Measurements from ENCODE around the gene NCEH1. TPM values are rescaled to one million over a fixed set of nuclear protein-coding genes. Genes with fewer than 3 reads are reported as not detected.
A peak's percentile ranks its signal among the peaks of the same experiment; 100 is the strongest.

NCEH1 gene
- polyA plus RNA-seq, 3 donors, result 8.6 to 23.9 (median 20.7) TPM

DNA sequence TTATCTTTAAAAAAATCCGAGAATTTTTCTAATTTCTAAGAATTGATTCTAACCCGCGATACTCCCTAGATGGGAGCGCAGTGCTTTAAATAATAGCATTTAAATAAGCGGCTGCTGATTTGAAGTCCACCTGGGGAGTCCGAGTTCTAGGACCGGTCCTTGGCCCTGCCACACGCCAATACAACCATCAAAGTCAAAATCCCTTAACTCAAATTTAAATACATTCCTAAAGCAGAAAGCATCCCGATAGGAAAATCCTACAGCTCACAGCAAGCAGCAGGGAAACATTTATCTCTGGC is 39.2 kb upstream of the NCEH1 start:
- peak overlapping the region; percentile 98 to 99 for H3K4me3 Mint-ChIP-seq
- H3K27ac Mint-ChIP-seq, result peak overlapping the region; percentile 73 to 95 (median 91)
- no peaks in the 10 kb centered on the region for H3K27me3 ChIP-seq (ENCODE audit: control insufficient read depth in 2 of 2, insufficient read depth in 2 of 2, low read length in 2 of 2)
- peaks cover 0 to 5% of the 10 kb centered on the region in 2 donors for H3K36me3 ChIP-seq (replicated peaks in 1 of 2; ENCODE audit: control insufficient read depth in 1 of 2, insufficient read depth in 2 of 2, low read length in 2 of 2)
- TF ChIP-seq, protein P1, sequence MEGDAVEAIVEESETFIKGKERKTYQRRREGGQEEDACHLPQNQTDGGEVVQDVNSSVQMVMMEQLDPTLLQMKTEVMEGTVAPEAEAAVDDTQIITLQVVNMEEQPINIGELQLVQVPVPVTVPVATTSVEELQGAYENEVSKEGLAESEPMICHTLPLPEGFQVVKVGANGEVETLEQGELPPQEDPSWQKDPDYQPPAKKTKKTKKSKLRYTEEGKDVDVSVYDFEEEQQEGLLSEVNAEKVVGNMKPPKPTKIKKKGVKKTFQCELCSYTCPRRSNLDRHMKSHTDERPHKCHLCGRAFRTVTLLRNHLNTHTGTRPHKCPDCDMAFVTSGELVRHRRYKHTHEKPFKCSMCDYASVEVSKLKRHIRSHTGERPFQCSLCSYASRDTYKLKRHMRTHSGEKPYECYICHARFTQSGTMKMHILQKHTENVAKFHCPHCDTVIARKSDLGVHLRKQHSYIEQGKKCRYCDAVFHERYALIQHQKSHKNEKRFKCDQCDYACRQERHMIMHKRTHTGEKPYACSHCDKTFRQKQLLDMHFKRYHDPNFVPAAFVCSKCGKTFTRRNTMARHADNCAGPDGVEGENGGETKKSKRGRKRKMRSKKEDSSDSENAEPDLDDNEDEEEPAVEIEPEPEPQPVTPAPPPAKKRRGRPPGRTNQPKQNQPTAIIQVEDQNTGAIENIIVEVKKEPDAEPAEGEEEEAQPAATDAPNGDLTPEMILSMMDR (IDR thresholded peaks at IDR 0.05), result no peak
- peaks cover 13 to 24% of the 10 kb centered on the region in 2 donors for H3K4me1 ChIP-seq (ENCODE audit: control insufficient read depth in 1 of 2, insufficient read depth in 2 of 2, low read length in 2 of 2)
- peaks cover 0 to 2% (median 0%) of the 10 kb centered on the region in 7 donors for H3K9me3 Mint-ChIP-seq
- DNase-seq, result no peak
- no peaks in the 10 kb centered on the region for H3K9me3 ChIP-seq (replicated peaks in 1 of 2; ENCODE audit: control insufficient read depth in 1 of 2, insufficient read depth in 1 of 2, low read length in 2 of 2)
- peaks cover 43% of the 10 kb centered on the region for H3K79me2 ChIP-seq (ENCODE audit: insufficient read depth, low read length)
- peaks cover 25% of the 10 kb centered on the region for H3K4me1 Mint-ChIP-seq
- H3K4me3 ChIP-seq (replicated peaks in 1 of 3; ENCODE audit: low read depth in 2 of 3, low read length in 3 of 3), result peak overlapping the region; percentile 61 to 99 (median 83)
- H3K4me2 ChIP-seq (replicated peaks; ENCODE audit: extremely low read depth, low read length, poor library complexity, severe bottlenecking), result peak overlapping the region; percentile 97
- H2AFZ ChIP-seq (ENCODE audit: insufficient read depth, low read depth, low read length, poor library complexity, severe bottlenecking), result peak overlapping the region; percentile 99
- intact Hi-C loops (cut with micrococcal nuclease), result loop anchor here in 1 of 2 donors (5.0 kb wide), 2 partner anchors 38 to 73 kb away; partner anchors contain the start of gene NCEH1
- peaks cover 2 to 6% of the 10 kb centered on the region in 2 donors for H3K36me3 Mint-ChIP-seq
- peaks cover 0 to 3% (median 2%) of the 10 kb centered on the region in 3 donors for H3K27me3 Mint-ChIP-seq (ENCODE audit: low read depth in 3 of 3)
- H3K9ac ChIP-seq (ENCODE audit: insufficient read depth, low read length, poor library complexity, severe bottlenecking), result peak overlapping the region; percentile 67
- WGBS (ENCODE audit: insufficient coverage), result no CpG with 5 or more reads among the region's 9 CpGs
- peak overlapping the region; percentile 37 to 85 for H3K27ac ChIP-seq (ENCODE audit: low read depth in 1 of 2, low read length in 2 of 2)
- H4K20me1 ChIP-seq (ENCODE audit: insufficient read depth, low read length), result no peaks in the 10 kb centered on the region

DNA sequence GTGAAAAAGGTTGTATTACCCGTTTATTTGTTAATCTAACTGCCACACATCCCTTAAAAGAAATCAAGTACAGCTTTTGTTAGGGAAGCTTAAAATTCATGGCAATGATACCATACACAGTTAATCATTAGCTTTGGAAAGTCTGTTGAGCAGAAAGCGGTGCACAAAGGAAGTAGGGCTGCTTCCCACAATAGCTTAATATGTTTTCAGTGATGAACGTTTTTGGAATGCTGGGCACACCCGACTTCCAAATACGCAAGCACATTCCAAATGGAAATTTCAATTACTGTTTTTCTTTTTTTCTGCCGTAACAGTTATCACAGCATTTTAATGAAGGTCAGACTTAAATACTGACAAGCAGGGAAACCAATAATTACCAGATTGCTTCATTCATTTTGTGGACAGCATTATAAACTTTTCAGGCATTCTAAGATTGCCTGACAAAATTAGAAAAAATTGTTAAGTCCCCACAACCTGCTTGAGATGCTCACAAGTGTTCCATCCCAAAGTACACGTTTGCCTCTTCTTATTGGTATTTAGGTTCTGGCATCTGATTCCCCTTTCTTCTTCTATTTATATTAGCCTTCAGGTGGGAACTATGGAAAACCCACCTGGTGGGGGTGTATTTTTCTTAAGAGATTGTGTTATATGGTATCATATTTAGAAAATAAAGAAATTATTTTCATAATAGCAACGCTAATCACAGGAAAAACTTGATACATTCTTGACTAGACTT is 38.5 kb upstream of the NCEH1 start:
- Mint-ChIP-seq H3K27me3 (ENCODE audit: low read depth in 3 of 3) (peaks cover 0 to 5% (median 2%) of the 10 kb centered on the region in 3 donors), H3K4me1 (peaks cover 25% of the 10 kb centered on the region), H3K4me3 (peak overlapping the region in 1 of 2 donors; percentile 99), H3K9me3 (peaks cover 0 to 2% (median 0%) of the 10 kb centered on the region in 7 donors), H3K27ac (peak overlapping the region in 2 of 7 donors; percentile 92 to 95), H3K36me3 (peaks cover 0 to 6% of the 10 kb centered on the region in 2 donors)
- DNase-seq, result no peak
- TF ChIP-seq, protein P1 (IDR thresholded peaks at IDR 0.05), result no peak
- intact Hi-C loops (cut with micrococcal nuclease), result no loop called here
- 81% methylated on average over 4 of the region's 8 CpGs for WGBS (ENCODE audit: insufficient coverage)
- Histone ChIP-seq H3K27ac (ENCODE audit: low read depth in 1 of 2, low read length in 2 of 2) (peak overlapping the region in 1 of 2 donors; percentile 85), H3K4me2 (replicated peaks; ENCODE audit: extremely low read depth, low read length, poor library complexity, severe bottlenecking) (peak overlapping the region; percentile 97), H3K9ac (ENCODE audit: insufficient read depth, low read length, poor library complexity, severe bottlenecking) (peak overlapping the region; percentile 67), H3K36me3 (replicated peaks in 1 of 2; ENCODE audit: control insufficient read depth in 1 of 2, insufficient read depth in 2 of 2, low read length in 2 of 2) (no peaks in the 10 kb centered on the region), H3K9me3 (replicated peaks in 1 of 2; ENCODE audit: control insufficient read depth in 1 of 2, insufficient read depth in 1 of 2, low read length in 2 of 2) (no peaks in the 10 kb centered on the region), H3K79me2 (ENCODE audit: insufficient read depth, low read length) (peaks cover 37% of the 10 kb centered on the region), H4K20me1 (ENCODE audit: insufficient read depth, low read length) (no peaks in the 10 kb centered on the region), H3K27me3 (ENCODE audit: control insufficient read depth in 2 of 2, insufficient read depth in 2 of 2, low read length in 2 of 2) (no peaks in the 10 kb centered on the region), H3K4me1 (ENCODE audit: control insufficient read depth in 1 of 2, insufficient read depth in 2 of 2, low read length in 2 of 2) (peaks cover 13 to 24% of the 10 kb centered on the region in 2 donors), H3K4me3 (replicated peaks in 1 of 3; ENCODE audit: low read depth in 2 of 3, low read length in 3 of 3) (peak overlapping the region; percentile 61 to 99 (median 83)), H2AFZ (ENCODE audit: insufficient read depth, low read depth, low read length, poor library complexity, severe bottlenecking) (peak overlapping the region; percentile 99)

All from CD14-positive monocyte (primary cell).